SK-N-SH (cell line): ENCODE results near the gene FAM156B.

Experiments used
- ELF1 ChIP-seq: IDR thresholded peaks from 2 replicates; pipeline ENCODE4 v1.4.0; 2012
- EP300 ChIP-seq, 2 experiments: IDR thresholded peaks; 2 replicates each; pipeline versions ENCODE4 v1.4.0 to v1.6.1; 2012; ENCODE audit warnings: borderline replicate concordance in 1 of 2, low read depth in 1 of 2, low read length in 1 of 2
- MXI1 ChIP-seq: IDR thresholded peaks from 2 replicates; pipeline ENCODE4 v1.6.1; 2012; ENCODE audit warnings: mild to moderate bottlenecking, low read depth, low read length, improper control_type of control experiment
- POLR2AphosphoS5 ChIP-seq: IDR thresholded peaks from 2 replicates; pipeline ENCODE4 v1.6.1; 2012; ENCODE audit warnings: low read depth, low read length
- RAD21 ChIP-seq: IDR thresholded peaks from 2 replicates; pipeline ENCODE4 v1.6.1; 2012; ENCODE audit warnings: mild to moderate bottlenecking, low read length
- RFX5 ChIP-seq: IDR thresholded peaks from 2 replicates; pipeline ENCODE4 v1.6.1; 2012; ENCODE audit warnings: mild to moderate bottlenecking, improper control_type of control experiment, low read length
- YY1 ChIP-seq: IDR thresholded peaks from 2 replicates; pipeline ENCODE4 v1.4.0; 2012; ENCODE audit warnings: low read depth, mild to moderate bottlenecking
- TF ChIP-seq, protein P1 (sequence below): fragments of 200-600 bp; sonication (generic); IDR thresholded peaks from 2 replicates; pipeline ENCODE4 v1.6.1; 2017; ENCODE audit warnings: antibody characterized with exemption, mild to moderate bottlenecking, moderate library complexity
- TF ChIP-seq, protein P2 (sequence below): IDR thresholded peaks from 2 replicates; pipeline ENCODE4 v1.6.1; 2012; ENCODE audit warnings: mild to moderate bottlenecking, low read depth, low read length, moderate library complexity

DNA sequence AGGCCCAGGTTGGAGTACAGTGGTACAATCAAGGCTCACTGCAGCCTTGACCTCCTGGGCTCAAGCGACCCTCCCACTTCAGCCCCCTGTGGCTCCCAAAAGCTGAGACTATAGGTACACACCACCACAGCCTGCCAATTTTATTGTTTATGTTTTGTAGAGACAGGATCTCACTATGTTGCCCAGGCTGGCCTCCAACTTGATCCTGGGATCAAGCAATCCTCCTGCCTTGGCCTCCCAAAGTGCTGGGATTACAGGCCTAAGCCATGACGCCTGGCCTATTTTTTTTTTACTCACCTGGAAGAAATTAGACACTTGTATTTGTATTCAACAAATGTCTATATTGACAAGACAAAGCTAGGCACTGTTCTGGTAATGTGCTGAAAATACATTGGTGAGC is 36.1 kb downstream of the FAM156B start:
- TF ChIP-seq EP300 (IDR thresholded peaks at IDR 0.05; ENCODE audit: borderline replicate concordance in 1 of 2, low read depth in 1 of 2, low read length in 1 of 2) (no peak), RFX5 (no peak), YY1 (no peak), RAD21 (no peak), POLR2AphosphoS5 (no peak), ELF1 (no peak), MXI1 (no peak)
- TF ChIP-seq, protein P1, sequence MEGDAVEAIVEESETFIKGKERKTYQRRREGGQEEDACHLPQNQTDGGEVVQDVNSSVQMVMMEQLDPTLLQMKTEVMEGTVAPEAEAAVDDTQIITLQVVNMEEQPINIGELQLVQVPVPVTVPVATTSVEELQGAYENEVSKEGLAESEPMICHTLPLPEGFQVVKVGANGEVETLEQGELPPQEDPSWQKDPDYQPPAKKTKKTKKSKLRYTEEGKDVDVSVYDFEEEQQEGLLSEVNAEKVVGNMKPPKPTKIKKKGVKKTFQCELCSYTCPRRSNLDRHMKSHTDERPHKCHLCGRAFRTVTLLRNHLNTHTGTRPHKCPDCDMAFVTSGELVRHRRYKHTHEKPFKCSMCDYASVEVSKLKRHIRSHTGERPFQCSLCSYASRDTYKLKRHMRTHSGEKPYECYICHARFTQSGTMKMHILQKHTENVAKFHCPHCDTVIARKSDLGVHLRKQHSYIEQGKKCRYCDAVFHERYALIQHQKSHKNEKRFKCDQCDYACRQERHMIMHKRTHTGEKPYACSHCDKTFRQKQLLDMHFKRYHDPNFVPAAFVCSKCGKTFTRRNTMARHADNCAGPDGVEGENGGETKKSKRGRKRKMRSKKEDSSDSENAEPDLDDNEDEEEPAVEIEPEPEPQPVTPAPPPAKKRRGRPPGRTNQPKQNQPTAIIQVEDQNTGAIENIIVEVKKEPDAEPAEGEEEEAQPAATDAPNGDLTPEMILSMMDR, result no peak
- TF ChIP-seq, protein P2, sequence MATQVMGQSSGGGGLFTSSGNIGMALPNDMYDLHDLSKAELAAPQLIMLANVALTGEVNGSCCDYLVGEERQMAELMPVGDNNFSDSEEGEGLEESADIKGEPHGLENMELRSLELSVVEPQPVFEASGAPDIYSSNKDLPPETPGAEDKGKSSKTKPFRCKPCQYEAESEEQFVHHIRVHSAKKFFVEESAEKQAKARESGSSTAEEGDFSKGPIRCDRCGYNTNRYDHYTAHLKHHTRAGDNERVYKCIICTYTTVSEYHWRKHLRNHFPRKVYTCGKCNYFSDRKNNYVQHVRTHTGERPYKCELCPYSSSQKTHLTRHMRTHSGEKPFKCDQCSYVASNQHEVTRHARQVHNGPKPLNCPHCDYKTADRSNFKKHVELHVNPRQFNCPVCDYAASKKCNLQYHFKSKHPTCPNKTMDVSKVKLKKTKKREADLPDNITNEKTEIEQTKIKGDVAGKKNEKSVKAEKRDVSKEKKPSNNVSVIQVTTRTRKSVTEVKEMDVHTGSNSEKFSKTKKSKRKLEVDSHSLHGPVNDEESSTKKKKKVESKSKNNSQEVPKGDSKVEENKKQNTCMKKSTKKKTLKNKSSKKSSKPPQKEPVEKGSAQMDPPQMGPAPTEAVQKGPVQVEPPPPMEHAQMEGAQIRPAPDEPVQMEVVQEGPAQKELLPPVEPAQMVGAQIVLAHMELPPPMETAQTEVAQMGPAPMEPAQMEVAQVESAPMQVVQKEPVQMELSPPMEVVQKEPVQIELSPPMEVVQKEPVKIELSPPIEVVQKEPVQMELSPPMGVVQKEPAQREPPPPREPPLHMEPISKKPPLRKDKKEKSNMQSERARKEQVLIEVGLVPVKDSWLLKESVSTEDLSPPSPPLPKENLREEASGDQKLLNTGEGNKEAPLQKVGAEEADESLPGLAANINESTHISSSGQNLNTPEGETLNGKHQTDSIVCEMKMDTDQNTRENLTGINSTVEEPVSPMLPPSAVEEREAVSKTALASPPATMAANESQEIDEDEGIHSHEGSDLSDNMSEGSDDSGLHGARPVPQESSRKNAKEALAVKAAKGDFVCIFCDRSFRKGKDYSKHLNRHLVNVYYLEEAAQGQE, result no peak
